Measurements from ENCODE around the gene PARP9.
A peak's percentile ranks its signal among the peaks of the same experiment; 100 is the strongest.
"Not testable (repeated sequence)": the region's sequence is repeated elsewhere in the genome, so short reads cannot be mapped to it uniquely, and the experiment has no call there.

PARP9 gene

DNA sequence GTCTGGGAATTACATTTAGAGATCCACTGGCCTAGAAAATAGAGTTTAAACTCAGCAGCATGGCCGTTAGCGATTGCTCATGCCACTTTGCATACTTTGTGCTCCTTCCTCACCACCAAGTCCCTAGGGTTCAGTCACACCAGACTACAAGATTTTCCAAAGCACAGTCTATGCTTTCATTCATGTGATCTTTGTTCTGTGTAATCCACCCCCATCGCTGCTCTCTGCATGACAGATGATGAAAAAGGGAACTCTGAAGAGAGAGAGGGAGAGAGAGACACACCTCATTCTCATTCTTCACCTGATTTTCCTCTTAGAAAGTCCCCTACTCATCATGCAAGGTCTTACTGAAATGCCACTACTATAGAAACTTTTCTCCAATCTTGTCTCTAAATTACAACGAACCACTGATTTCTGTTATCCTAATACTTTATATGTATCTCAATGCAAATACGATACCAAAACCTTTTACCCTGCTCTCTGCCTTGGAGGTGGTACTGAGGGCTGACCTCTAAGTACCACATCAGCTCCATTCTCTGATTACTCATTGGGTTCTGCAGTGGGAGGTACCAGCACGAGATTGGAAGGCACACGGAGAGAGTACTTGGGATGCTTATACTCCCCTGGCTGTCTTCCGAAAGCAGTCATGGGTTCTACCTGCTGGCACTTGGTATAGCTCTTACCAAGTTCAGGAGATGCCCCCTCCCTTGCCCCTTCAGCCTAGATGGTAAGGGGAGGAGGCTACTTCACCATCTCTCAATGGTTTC lies 12.3 kb upstream of the PARP9 start:
- no peak for DNase-seq (ENCODE audit: low spot score)

DNA sequence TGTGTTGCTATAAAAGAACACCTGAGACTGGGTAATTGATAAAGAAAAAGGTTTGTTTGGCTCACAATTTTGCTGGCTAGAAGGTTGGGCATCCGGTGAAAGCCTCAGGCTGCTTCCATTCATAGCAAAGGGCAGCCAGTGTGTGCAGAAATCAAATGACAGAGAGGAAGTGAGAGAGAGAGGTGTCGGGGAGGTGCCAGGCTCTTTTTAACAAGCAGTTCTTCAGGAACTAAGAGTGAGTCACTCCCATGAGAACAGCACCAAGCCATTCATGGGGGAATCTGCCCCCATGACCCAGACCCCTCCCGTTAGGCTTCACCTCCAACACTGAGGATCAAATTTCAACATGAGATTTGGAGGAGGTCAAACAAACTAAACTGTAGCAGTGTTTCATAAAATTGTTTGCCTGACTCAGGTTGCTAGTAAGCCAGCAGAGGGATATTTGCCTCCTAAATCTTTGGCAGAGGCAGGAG lies 8.9 kb upstream of the PARP9 start:
- no peak for DNase-seq (ENCODE audit: low spot score)

DNA sequence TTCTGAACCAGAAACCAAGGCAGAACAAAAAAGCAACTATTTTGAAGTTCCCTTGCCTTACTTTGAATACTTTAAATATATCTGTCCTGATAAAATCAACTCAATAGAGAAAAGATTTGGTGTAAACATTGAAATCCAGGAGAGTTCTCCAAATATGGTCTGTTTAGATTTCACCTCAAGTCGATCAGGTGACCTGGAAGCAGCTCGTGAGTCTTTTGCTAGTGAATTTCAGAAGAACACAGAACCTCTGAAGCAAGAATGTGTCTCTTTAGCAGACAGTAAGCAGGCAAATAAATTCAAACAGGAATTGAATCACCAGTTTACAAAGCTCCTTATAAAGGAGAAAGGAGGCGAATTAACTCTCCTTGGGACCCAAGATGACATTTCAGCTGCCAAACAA lies 4.7 kb upstream of the PARP9 start:
- no peak for DNase-seq (ENCODE audit: low spot score)

DNA sequence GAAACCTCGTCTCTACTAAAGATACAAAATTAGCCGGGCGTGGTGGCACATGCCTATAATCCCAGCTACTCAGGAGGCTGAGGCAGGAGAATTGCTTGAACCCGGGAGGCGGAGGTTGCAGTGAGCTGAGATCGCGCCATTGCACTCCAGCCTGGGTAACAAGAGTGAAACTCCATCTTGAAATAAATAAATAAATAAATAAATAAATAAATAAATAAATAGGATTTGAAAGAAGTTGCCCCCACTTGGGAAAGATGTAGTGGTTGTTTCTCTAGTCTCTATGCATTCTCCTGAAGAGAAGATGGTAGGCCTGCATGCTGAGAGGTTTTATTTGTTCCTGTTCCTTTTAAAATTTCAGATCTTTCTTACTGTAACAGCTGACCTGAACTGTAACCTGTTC lies 4.0 kb upstream of the PARP9 start:
- DNase-seq (ENCODE audit: low spot score) = not testable (repeated sequence)

DNA sequence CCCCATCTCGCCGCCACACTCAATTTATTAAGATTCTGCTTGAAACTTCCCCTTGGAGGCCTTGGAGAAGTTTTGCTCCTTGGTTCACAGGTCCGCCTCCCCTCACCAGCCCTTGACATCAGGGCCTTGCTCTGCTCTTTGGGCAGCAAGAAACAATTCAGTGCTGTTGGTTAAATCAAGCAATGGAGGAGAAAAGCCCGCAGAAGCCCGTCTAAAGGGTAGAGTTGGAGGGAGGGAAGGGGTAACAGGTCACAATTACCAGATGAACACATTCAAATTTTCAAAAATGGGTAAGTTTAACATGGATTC lies 429 bp downstream of the PARP9 start:
- no peak for DNase-seq (ENCODE audit: low spot score)

DNA sequence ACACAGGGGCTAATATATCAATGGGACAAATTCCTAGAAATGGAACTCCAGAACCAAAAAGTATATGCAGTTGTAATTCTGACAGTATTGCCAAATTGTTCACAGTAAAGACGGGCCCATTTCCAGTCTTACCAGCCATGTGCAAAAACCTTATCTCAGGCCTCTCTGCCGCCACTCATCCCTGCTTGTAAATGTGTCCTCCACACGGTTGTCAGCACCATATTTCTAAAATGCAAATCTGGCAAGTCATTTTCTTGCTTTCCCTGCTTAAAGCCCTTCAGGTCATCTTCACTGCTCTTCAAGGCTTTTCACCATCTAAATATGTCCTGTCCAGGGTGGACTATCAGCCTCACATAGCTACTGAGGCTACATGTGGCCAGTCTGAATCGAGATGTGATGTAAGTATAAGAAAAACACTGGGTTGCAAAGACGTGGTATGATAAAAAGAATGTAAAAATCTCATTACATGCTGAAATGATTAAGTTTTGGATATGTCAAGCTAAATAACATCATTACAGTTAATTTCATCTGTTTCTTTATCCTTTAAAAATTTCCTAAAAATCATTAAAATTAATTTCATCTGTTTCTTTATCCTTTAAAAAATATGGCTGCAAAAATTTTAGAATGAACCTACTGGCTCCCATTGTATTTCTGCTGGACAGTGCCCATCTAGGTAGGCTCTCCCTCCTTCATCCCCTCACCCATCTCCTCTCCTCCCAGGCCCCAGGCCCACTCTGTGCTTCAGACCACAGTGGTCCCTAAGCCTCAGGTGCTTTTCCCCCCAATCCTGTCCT lies 980 bp downstream of the PARP9 start:
- no peak for DNase-seq (ENCODE audit: low spot score)

DNA sequence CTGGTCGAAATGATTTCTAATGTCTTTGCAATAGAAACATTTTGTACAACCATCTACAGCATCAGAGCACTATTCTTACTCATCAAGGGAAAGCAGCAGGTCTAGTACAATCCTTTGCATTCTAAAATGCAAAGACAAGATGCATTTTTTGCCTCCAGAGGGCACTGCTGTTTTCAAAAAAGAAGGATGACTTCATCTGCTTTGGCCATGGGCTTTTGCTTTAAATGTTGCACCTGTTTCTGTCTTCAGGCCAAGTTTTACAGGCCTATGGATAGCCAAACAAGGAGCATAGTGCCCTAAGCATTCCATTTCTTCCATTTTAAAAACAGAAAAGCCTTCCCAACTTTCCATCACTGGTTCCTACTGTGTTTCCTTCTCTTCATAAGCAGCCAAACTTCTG lies 3.4 kb downstream of the PARP9 start:
- peak; percentile 58 for DNase-seq (ENCODE audit: low spot score)

DNA sequence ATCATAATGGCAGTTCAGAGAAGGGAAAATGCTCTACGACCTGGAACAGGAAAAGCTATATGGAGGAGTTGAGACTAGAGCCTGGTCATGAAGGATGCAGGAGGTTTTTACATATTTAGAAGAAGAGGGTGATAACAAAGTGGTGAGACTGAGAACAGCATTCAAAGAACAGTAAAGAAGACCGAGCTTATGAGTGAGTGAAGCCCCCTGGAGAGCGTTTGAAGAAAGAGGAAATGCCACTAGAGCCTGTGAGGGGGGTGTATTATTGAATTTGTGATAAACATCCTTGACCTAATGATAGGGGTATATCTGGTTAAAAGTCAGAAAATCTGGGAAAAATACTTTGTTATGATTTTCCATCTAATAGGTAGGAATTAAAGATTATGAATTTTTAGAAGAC lies 4.2 kb downstream of the PARP9 start:
- no peak for DNase-seq (ENCODE audit: low spot score)

DNA sequence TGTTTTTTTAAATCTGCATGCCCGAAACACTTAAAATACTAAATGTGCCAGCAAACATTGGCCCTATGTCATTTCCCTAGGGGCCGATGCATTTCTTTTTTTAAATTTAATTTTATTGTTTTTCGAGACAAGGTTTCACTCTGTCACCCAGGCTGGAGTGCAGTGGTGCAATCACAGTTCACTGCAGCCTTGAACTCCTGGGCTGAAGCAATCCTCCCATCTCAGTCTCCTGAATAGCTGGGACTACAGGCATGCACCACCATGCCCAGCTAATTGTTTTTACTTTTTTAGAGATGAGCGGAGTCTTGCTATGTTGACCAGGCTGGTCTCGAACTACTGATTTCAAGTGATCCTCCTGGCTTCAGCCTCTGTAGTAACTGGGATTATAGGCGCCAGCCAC lies 5.5 kb downstream of the PARP9 start:
- no peak for DNase-seq (ENCODE audit: low spot score)

DNA sequence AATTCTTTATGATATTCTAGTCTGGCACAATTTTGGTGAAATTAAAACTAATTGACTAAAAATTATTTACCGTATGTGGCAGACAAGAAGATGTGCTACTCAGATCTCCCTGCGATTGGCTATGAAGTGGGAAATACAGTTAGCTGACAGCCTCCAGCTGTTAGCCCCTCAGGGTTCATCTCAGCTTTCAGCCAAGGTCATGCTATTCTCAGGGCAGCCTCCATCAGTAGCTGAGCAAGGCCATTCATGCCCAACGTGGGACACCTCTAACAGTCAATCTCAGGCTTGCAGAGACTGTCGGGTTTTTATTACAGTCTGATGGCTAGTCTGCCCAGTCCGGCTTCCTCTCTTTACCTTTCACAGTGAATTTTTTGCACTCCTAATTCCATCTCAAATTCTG lies 6.7 kb downstream of the PARP9 start:
- DNase-seq (ENCODE audit: low spot score) = no peak

DNA sequence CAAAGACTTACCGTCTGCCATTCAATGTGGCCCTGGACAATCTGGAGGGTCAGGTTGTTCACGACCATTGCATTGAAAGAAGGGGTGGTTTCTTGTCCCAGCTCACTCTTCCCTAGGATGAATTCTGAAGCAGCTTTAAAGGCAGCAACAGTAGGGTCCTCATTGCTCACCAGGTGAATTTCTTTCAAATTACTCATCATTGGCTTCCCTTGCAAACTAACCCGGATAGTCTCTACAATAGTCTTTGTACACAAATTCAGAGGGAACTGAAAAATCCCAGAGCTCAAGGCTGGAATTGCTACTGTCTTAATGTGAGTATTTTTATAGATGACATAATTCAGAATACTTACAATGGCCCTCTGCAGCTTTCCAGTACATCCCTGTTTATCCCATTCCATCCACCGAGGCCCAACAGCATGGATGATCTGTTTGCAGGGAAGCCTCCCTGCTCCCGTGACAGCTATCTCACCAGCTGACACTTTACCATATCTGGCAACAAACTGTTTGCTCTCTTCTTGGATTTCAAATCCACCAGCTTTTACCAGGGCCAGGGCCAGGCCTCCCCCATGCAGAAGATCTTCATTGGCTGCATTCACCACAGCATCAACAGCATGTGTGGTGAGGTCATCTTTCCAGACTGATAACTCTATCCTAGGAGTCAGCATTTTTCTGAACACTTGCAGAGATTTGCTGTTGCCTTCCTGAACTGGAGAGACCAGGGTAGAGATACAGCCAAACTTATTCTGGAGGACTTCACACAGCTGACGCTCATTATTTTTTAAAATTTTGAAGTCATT lies 8.6 kb downstream of the PARP9 start:
- DNase-seq (ENCODE audit: low spot score) = no peak

DNA sequence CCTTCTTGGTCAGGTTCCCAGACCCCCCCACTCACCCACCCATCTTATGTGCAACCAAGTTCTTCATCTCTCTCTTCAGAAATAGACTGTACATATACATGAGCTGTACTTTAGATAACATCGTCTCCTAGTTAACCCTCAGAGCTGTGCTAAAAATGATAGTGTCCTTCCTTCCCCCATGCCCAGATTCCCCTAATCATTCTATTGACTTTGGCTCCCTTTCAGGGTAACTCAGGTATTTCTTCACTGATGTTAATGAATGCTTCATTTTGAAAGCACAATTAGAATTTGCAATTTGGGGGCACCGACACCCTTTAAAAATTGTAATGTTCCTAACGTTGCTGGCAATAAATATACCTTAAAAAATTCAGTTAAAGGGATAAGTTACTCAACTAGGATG lies 10.9 kb downstream of the PARP9 start:
- no peak for DNase-seq (ENCODE audit: low spot score)

DNA sequence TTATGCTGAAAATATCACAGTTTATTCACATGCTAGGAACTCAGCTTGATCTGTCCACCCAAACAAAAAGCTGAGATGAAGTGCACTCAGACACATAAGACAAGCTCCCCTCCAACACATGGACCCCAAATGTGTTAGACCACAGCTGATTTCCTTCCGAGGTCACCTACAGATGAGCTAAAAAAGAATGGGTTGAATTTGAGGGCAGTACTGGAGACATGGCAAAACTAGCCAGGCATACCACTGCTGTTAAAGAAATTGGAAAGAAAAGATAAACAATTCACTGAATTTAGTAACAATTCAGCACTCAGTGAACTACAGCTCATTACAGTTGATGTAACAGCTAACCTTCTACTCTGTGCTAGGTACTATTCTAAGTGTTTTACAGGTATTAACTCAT lies 15.5 kb downstream of the PARP9 start:
- no peak for DNase-seq (ENCODE audit: low spot score)

DNA sequence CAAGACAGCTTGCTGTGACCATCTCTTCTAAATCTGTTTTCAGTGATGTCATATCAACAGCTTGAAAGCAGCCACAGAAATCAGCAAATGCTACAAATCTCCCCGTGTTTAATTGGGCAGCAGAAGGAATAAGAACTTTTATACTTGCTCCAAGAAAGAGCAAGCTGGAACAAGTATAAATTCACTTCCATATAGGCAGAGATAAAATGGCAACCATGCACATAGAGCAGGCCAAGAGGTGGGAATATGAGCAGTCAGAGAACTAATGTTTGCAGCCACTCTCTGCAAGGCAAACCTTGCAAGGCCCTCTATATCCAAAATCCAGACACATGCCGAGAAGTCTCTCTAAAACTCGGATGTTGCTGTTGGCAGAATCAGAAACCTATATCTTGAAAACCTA lies 16.0 kb downstream of the PARP9 start:
- DNase-seq (ENCODE audit: low spot score) = no peak

DNA sequence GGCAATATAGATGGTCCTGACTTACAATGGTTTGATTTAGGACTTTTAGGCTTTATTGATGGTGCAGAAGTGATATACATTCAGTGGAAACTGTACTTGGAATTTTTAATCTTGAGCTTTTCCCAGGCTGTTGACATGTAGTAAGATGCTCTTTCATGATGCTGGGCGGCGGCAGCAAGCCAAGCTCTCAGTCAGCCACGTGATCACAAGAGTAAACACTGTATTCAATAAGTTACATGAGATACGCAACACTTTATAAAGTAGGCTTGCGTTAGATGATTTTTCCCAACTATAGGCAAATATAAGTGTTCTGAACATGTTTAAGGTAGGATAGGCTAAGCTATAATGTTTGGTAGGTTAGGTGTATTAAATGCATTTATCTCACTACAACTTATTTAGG lies 17.9 kb downstream of the PARP9 start:
- no peak for DNase-seq (ENCODE audit: low spot score)

DNA sequence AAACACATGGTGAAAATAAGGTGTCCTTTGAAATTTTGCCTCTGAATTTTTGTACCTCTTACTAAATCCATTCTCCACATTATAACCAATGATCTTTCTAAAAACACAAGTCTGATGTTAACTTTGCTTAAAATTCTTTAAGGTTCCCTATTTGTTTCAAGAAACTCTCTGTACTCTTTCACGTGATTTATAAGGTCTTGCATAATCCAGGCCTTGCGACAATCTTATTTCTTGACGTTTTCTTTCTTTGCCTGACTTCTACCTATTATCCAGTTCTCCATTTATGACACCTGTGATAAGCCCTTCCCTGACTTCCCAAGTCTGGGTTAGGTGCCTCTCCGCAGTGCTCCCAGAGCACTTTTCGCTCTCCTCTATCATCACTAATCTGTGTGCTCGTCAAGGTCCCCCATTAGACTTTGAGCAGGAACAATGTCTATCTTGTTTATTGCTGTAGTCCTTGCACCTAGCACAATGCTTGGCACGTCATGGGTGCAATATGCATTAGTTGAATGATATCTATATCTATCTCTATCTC lies 25.1 kb downstream of the PARP9 start:
- no peak for DNase-seq (ENCODE audit: low spot score)

DNA sequence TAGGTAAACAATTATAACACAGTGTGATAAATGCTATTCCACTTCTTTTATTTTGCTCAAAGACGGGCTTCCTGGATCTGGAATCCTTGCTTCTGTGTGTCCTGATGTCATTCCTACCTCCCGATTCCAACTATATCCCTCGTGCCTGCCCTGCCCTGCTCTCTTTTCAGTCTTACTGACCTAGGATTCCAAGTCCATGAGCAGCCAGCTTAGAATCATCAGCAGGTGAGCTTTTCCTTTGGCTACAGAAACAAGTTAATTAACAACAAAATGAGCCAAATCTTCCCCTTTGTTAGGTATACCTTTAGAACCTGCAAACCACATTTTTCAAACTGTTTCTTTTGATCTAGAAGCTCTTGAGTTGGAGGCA lies 27.5 kb downstream of the PARP9 start:
- DNase-seq (ENCODE audit: low spot score) = no peak

DNA sequence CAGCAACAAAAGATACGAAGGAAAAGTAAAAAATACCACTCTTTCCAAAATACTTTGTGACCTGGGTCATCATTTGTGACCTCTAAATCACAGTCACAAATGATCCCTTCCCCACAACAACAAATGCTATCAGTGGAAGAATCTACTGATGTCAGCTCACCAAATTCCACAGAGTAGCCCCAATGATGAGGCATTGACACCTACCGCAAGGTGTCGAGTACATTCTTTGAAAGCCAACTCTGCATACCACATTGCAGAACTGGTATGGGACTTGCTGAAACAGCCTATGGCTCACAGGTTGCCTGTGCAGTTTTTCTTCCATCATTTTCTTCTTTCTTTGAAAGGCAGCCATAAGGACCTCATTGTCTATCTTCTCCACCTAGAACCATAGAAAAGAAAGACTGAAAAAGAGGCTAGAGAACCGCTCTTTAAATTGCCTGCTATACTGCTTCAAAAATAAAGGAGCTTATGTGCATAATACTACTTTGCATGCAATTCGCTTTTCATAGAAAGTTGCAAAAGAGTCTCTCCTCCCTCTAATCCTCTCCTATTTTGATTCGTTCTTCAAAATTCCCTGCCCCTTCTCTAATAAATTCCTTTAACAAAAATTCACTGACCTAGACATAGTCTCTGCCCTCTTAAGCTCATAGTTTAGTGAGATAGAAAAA lies 28.0 kb downstream of the PARP9 start:
- no peak for DNase-seq (ENCODE audit: low spot score)

DNA sequence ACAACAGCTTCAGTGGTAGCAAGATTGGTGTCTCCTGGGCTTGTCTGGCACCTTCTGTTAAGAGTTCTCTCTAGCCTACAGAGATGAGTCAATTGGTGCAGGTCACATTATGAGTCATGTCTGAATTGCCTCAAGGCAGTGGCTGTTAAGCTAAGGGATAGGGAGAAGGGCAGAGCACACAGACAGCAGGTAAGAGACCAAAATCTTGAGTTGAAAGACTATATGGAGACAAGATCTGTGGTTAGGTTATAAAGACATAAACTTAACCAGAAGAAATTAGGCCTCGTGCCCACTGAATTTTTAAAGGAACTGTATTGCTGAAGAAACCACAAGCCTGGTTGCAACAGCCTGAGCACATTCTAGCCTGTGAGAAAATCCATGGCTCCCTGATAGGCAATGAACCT lies 30.2 kb downstream of the PARP9 start:
- no peak for DNase-seq (ENCODE audit: low spot score)

DNA sequence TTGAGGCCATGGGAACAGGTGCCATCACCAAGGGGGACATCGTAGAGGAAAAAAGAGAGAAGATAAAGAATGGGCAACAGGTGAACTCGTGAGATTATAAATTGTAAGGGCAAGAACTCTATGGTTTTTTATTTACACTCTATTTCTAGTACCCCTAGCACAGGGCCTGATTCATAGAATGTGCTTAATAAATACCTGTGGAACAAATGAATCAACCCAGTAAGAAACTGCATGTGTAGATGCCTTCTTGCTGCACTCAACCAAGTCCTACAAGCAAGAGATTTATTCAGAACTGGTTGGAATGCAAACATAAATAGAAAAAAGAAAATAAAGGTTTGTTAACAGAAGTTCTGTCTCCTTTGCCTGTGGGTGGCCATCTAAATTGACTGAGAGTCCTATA lies 30.6 kb downstream of the PARP9 start:
- DNase-seq (ENCODE audit: low spot score) = no peak

DNA sequence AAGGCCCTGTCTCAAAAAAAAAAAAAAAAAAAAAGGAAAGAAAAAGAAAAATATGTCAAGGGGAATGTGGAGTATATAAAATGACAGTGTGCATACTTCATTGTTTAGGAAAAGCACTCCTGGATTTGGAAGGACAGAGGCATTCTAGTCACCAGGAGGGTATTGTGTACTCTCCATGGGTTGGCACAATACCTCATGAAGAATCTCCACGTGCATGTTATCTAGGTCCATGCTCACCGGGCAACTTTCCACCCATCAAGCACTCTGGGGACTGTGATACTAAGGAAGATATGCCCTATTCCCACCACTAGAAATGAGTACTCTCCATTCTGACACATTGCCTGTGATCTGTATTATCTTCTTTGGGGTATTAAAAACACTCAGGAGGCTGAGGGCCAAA lies 33.9 kb downstream of the PARP9 start:
- DNase-seq (ENCODE audit: low spot score) = no peak

DNA sequence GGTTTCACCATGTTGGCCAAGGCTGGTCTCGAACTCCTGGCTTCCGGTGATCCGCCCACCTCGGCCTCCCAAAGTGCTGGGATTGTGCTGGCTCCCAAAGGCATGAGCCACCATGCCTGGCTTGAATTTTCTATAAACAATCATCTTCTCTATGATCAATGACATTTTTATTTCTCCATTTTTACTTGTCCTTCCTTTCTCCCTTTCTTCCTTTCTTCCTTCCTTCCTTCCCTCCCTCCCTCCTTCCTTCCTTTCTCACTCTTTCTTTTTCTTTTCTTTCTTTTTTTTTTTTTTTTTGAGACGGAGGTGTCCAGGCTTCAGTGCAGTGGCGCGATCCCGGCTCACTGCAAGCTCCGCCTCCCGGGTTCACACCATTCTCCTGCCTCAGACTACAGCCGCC lies 40.8 kb downstream of the PARP9 start:
- no peak for DNase-seq (ENCODE audit: low spot score)
